H1 (cell line): ENCODE results near the gene TDP2. TPM values are rescaled to one million over a fixed set of nuclear protein-coding genes. Genes with fewer than 3 reads are reported as not detected.
"Not testable (repeated sequence)": the region's sequence is repeated elsewhere in the genome, so short reads cannot be mapped to it uniquely, and the experiment has no call there.

Experiments used
- CTCF ChIA-PET: fragments of 300-600 bp; sonication (Branson Sonifier 250); formaldehyde crosslinking; loops from one replicate; lab custom pipeline; 2021; ENCODE audit not compliant: partially characterized antibody; lab: Charles Lee
- POLR2A ChIA-PET: fragments of 300-600 bp; sonication (Branson Sonifier 250); formaldehyde crosslinking; loops from one replicate; lab custom pipeline; 2021; ENCODE audit warnings: inconsistent platforms; ENCODE audit not compliant: partially characterized antibody; lab: Charles Lee
- DNase-seq, 2 experiments: peaks; one replicate each; pipeline versions ENCODE4 v3.0.0 to v3.0.0-alpha.2; 2010 to 2022; ENCODE audit warnings: low spot score in 2 of 2, low read depth in 1 of 2, mixed read lengths in 1 of 2
- FAIRE-seq: peaks from 2 replicates; lab custom pipeline; 2011; peaks lifted over from hg19 to GRCh38; lab: Jason Lieb, UNC
- H2AFZ ChIP-seq: 2 replicates; pipeline ENCODE4 v1.8.1; 2012; ENCODE audit warnings: low read length, inconsistent platforms
- H2AK5ac ChIP-seq: 2 replicates; pipeline ENCODE4 v1.6.1; 2013; ENCODE audit warnings: low read depth, low read length
- H2BK120ac ChIP-seq: replicated peaks from 2 replicates; pipeline ENCODE3; 2013; ENCODE audit warnings: low read depth, low read length, inconsistent platforms
- H2BK12ac ChIP-seq: 2 replicates; pipeline ENCODE4 v1.6.1; 2013; ENCODE audit warnings: low read depth, low read length
- H2BK15ac ChIP-seq: 2 replicates; pipeline ENCODE4 v1.6.1; 2013; ENCODE audit warnings: low read length
- H2BK20ac ChIP-seq: 2 replicates; pipeline ENCODE4 v1.6.1; 2013; ENCODE audit warnings: low read length
- H2BK5ac ChIP-seq: 2 replicates; pipeline ENCODE4 v1.6.1; 2013; ENCODE audit warnings: low read depth, low read length
- H3K14ac ChIP-seq: 2 replicates; pipeline ENCODE4 v1.6.1; 2013; ENCODE audit warnings: inconsistent platforms; ENCODE audit not compliant: insufficient read length
- H3K18ac ChIP-seq: 2 replicates; pipeline ENCODE4 v1.6.1; 2013; ENCODE audit warnings: low read length; ENCODE audit errors: extremely low read depth
- H3K23ac ChIP-seq: 2 replicates; pipeline ENCODE4 v1.6.1; 2013; ENCODE audit warnings: inconsistent platforms; ENCODE audit not compliant: insufficient read length
- H3K23me2 ChIP-seq: 2 replicates; pipeline ENCODE4 v1.6.1; 2013; ENCODE audit warnings: low read depth, low read length
- H3K27ac ChIP-seq: 2 replicates; pipeline ENCODE4 v1.6.1; 2011; ENCODE audit warnings: low read depth, low read length, inconsistent platforms
- H3K27me3 ChIP-seq, 4 experiments: replicated peaks in 1 of 4; 1 replicate in 1 of 4; 2 replicates in 3 of 4; pipeline versions ENCODE4 v1.6.1 to v1.8.1; 2011 to 2013; ENCODE audit warnings: low read length in 3 of 4, mild to moderate bottlenecking in 3 of 4, inconsistent platforms in 2 of 4, mixed read lengths in 2 of 4, moderate library complexity in 1 of 4; ENCODE audit not compliant: control insufficient read depth in 3 of 4, insufficient read depth in 3 of 4; ENCODE audit errors: extremely low read depth in 1 of 4
- H3K36me3 ChIP-seq, 4 experiments: 2 replicates each; pipeline versions ENCODE4 v1.6.1 to v1.8.1; 2011 to 2013; ENCODE audit warnings: mild to moderate bottlenecking in 4 of 4, low read length in 3 of 4, moderate library complexity in 2 of 4, control low read depth in 1 of 4, inconsistent platforms in 1 of 4; ENCODE audit not compliant: insufficient read depth in 4 of 4, control insufficient read depth in 2 of 4
- H3K4ac ChIP-seq: replicated peaks from 2 replicates; pipeline ENCODE3; 2013; ENCODE audit warnings: low read length, low read depth, mixed read lengths, inconsistent platforms; ENCODE audit not compliant: insufficient read length
- H3K4me1 ChIP-seq, 4 experiments: replicated peaks in 1 of 4; 1 replicate in 1 of 4; 2 replicates in 3 of 4; pipeline versions ENCODE4 v1.6.1 to v1.8.1; 2011 to 2013; ENCODE audit warnings: low read length in 3 of 4, inconsistent platforms in 2 of 4, mixed read lengths in 1 of 4; ENCODE audit not compliant: insufficient read depth in 4 of 4, control insufficient read depth in 3 of 4
- H3K4me2 ChIP-seq, 2 experiments: 2 replicates each; pipeline versions ENCODE4 v1.6.1 to v1.8.1; 2011 to 2013; ENCODE audit warnings: low read depth in 2 of 2, low read length in 2 of 2, control low read depth in 1 of 2, inconsistent platforms in 1 of 2, mild to moderate bottlenecking in 1 of 2; ENCODE audit not compliant: insufficient read depth in 1 of 2
- H3K4me3 ChIP-seq, 4 experiments: fragments of 200-600, 300-600 bp in 1 of 4; sonication (generic), shearing (Covaris generic), sonication (Bioruptor Twin) in 1 of 4; 2 replicates each; pipeline versions ENCODE4 v1.5.1 to v1.8.1; 2011 to 2016; ENCODE audit warnings: low read length in 4 of 4, low read depth in 3 of 4, control low read depth in 2 of 4, inconsistent platforms in 2 of 4, mild to moderate bottlenecking in 2 of 4, mixed read lengths in 1 of 4, moderate library complexity in 1 of 4; ENCODE audit not compliant: insufficient read depth in 2 of 4; ENCODE audit errors: extremely low read depth in 1 of 4
- H3K56ac ChIP-seq: replicated peaks from 2 replicates; pipeline ENCODE3; 2013; ENCODE audit warnings: low read depth, mild to moderate bottlenecking, mixed read lengths, low read length, inconsistent platforms; ENCODE audit not compliant: insufficient read length
- H3K79me1 ChIP-seq: 2 replicates; pipeline ENCODE4 v1.6.1; 2013; ENCODE audit warnings: low read depth, low read length, control low read depth
- H3K79me2 ChIP-seq, 2 experiments: 2 replicates each; pipeline versions ENCODE4 v1.6.1 to v1.8.1; 2012 to 2013; ENCODE audit warnings: low read length in 2 of 2, mild to moderate bottlenecking in 2 of 2, inconsistent platforms in 1 of 2; ENCODE audit not compliant: insufficient read depth in 2 of 2, control insufficient read depth in 1 of 2
- H3K9ac ChIP-seq, 4 experiments: replicated peaks in 1 of 4; 1 replicate in 1 of 4; 2 replicates in 3 of 4; pipeline versions ENCODE4 v1.6.1 to v1.8.1; 2011 to 2013; ENCODE audit warnings: low read depth in 3 of 4, low read length in 3 of 4, control low read depth in 2 of 4, mild to moderate bottlenecking in 2 of 4, moderate library complexity in 2 of 4, inconsistent platforms in 1 of 4; ENCODE audit errors: extremely low read depth in 1 of 4
- H3K9me3 ChIP-seq, 2 experiments: 2 replicates each; pipeline versions ENCODE4 v1.6.1 to v1.8.1; 2012 to 2013; ENCODE audit warnings: mild to moderate bottlenecking in 2 of 2, moderate library complexity in 2 of 2, control low read depth in 1 of 2, inconsistent platforms in 1 of 2, low read depth in 1 of 2, low read length in 1 of 2, mixed read lengths in 1 of 2; ENCODE audit not compliant: insufficient read depth in 2 of 2
- H4K20me1 ChIP-seq, 2 experiments: replicated peaks in 1 of 2; 2 replicates each; pipeline versions ENCODE3 to v1.8.1; 2011 to 2013; ENCODE audit warnings: inconsistent platforms in 2 of 2, low read length in 2 of 2, mild to moderate bottlenecking in 1 of 2; ENCODE audit not compliant: insufficient read depth in 2 of 2, control insufficient read depth in 1 of 2
- H4K5ac ChIP-seq: 2 replicates; pipeline ENCODE4 v1.6.1; 2013; ENCODE audit warnings: low read length, low read depth, mixed read lengths, inconsistent platforms; ENCODE audit not compliant: insufficient read length
- H4K8ac ChIP-seq: 2 replicates; pipeline ENCODE4 v1.8.0; 2013; ENCODE audit warnings: mild to moderate bottlenecking, moderate library complexity, low read length, inconsistent platforms; ENCODE audit not compliant: insufficient read depth; ENCODE audit errors: extremely low read depth
- H4K91ac ChIP-seq: replicated peaks from 2 replicates; pipeline ENCODE3; 2013; ENCODE audit warnings: low read length, mixed read lengths, inconsistent platforms; ENCODE audit not compliant: insufficient read length
- WGBS, 2 experiments: shearing (Covaris generic) in 1 of 2; methylation state at CpG; one replicate each; pipeline versions ENCODE4 v1.1.6 to v1.1.7; 2013 to 2015; ENCODE audit warnings: low lambda C conversion rate in 2 of 2, mixed read lengths in 2 of 2, inconsistent platforms in 1 of 2, low coverage in 1 of 2, missing lambda C conversion rate in 1 of 2; ENCODE audit not compliant: insufficient replicate concordance in 2 of 2, insufficient coverage in 1 of 2, insufficient read length in 1 of 2; ENCODE audit errors: extremely low coverage in 1 of 2, missing lambda C conversion rate in 1 of 2; 5-methylcytosine and 5-hydroxymethylcytosine counted together
- polyA plus RNA-seq, 7 experiments: library from polyadenylated mRNA; depleted of rRNA in 3 of 7; stranded (reverse) in 5 of 7; unstranded in 2 of 7; fragments of >200 nt in 5 of 7; fragments of 200-250 nt in 2 of 7; gene quantifications; 1 replicate in 5 of 7; 2 replicates in 1 of 7; 4 replicates in 1 of 7; pipeline versions ENCODE4 v1.2.1 to v1.2.3, GENCODE V29; 2011 to 2013; ENCODE audit warnings: missing spikeins in 2 of 7, mixed read lengths in 2 of 7
- total RNA-seq: library from RNA; stranded (reverse); fragmentation: NEBNext Ultra II Directional; extraction: Animal tissue kit (Norgen Biotek cat#: 25700); gene quantifications from 2 replicates; pipeline ENCODE4 v1.2.1, GENCODE V29; 2021

The TDP2 gene
- total and polyA plus RNA-seq, 2 of the 8 experiments (the other 6 are each of a cell fraction or from before 2014, with no cell fraction given), result 18.8 to 51.6 TPM

DNA sequence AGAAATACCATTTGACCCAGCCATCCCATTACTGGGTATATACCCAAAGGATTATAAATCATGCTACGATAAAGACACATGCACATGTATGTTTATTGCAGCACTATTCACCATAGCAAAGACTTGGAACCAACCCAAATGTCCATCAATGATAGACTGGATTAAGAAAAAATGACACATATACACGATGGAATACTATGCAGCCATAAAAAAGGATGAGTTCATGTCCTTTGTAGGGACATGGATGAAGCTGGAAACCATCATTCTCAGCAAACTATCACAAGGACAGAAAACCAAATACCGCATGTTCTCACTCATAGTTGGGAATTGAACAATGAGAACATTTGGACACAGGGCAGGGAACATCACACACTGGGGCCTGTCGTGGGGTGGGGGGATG is 4.4 kb upstream of the TDP2 start:
- CTCF ChIA-PET, result interaction anchor here (0.9 kb wide), 1 partner anchor 10 kb away, joined by 3 read pairs; no protein-coding TSS in a partner anchor

GRCh38 chr6:24670492-24670891 is 3.8 kb upstream of the TDP2 start:
- H2BK120ac ChIP-seq, H3K9ac ChIP-seq, H4K8ac ChIP-seq, H3K18ac ChIP-seq, H4K5ac ChIP-seq, H2BK15ac ChIP-seq, H3K4me2 ChIP-seq, H3K4ac ChIP-seq, H4K20me1 ChIP-seq, FAIRE-seq, H2AK5ac ChIP-seq, H3K27me3 ChIP-seq, H2AFZ ChIP-seq, H3K4me1 ChIP-seq, H2BK5ac ChIP-seq, H2BK12ac ChIP-seq, H4K91ac ChIP-seq, H2BK20ac ChIP-seq, H3K27ac ChIP-seq, H3K56ac ChIP-seq, DNase-seq, H3K23ac ChIP-seq, H3K79me1 ChIP-seq, H3K14ac ChIP-seq, H3K4me3 ChIP-seq: not testable (repeated sequence)
- POLR2A ChIA-PET, result interaction anchor here (2.5 kb wide), 1 partner anchor 12 kb away, joined by 9 read pairs; no protein-coding TSS in a partner anchor
- H3K23me2 ChIP-seq, result peaks cover 13% of the 10 kb centered on the region
- peaks cover 0 to 24% (median 12%) of the 10 kb centered on the region in 4 experiments; a peak in 3 of 8 replicates for H3K36me3 ChIP-seq
- peaks cover 27 to 37% of the 10 kb centered on the region in 2 experiments for H3K9me3 ChIP-seq
- CTCF ChIA-PET, result interaction anchor here (0.9 kb wide), 1 partner anchor 10 kb away, joined by 3 read pairs; no protein-coding TSS in a partner anchor
- H3K79me2 ChIP-seq, result peaks cover 0 to 15% of the 10 kb centered on the region in 2 experiments; a peak in 3 of 4 replicates

More for the DNA sequence above, 4.4 kb upstream of the TDP2 start:
- H2AK5ac ChIP-seq, H3K9ac ChIP-seq, H3K23me2 ChIP-seq, H3K18ac ChIP-seq, H4K5ac ChIP-seq, FAIRE-seq, H2BK15ac ChIP-seq, H3K27me3 ChIP-seq, H4K20me1 ChIP-seq, H3K27ac ChIP-seq, H2BK5ac ChIP-seq, H2BK120ac ChIP-seq, H3K79me2 ChIP-seq, H3K4ac ChIP-seq, H4K8ac ChIP-seq, H3K4me2 ChIP-seq, H4K91ac ChIP-seq, H3K23ac ChIP-seq, H3K14ac ChIP-seq, H2AFZ ChIP-seq, H3K79me1 ChIP-seq, H2BK12ac ChIP-seq, H3K4me3 ChIP-seq, DNase-seq, H3K4me1 ChIP-seq, H2BK20ac ChIP-seq, H3K56ac ChIP-seq: not testable (repeated sequence)
- H3K9me3 ChIP-seq, result peaks cover 27 to 37% of the 10 kb centered on the region in 2 experiments
- peaks cover 0 to 24% (median 12%) of the 10 kb centered on the region in 4 experiments; a peak in 3 of 8 replicates for H3K36me3 ChIP-seq
- WGBS, 2 experiments, result 91% methylated on average over 4 of the region's 4 CpGs; no CpG with 5 or more reads in 1 of the 2 experiments
- POLR2A ChIA-PET, result interaction anchor here (2.5 kb wide), 1 partner anchor 12 kb away, joined by 9 read pairs; no protein-coding TSS in a partner anchor
